Type B pancreatic cell (in vitro differentiated cells): ENCODE measurements around the gene FCAMR. TPM values are rescaled to one million over a fixed set of nuclear protein-coding genes. Genes with fewer than 3 reads are reported as not detected.

Source experiments
- DNase-seq: peaks from one replicate; pipeline ENCODE4 v3.0.0; 2021; ENCODE audit warnings: mixed read lengths; ENCODE audit not compliant: unreplicated experiment; ENCODE audit errors: extremely low spot score
- H3K27ac Mint-ChIP-seq: 2 replicates; pipeline ENCODE4 v1.8.0; 2021; ENCODE audit warnings: mild to moderate bottlenecking, mixed read lengths
- H3K27me3 Mint-ChIP-seq: 2 replicates; pipeline ENCODE4 v1.8.0; 2021; ENCODE audit warnings: mixed read lengths
- H3K36me3 Mint-ChIP-seq: 2 replicates; pipeline ENCODE4 v1.8.0; 2021; ENCODE audit warnings: mixed read lengths
- H3K4me1 Mint-ChIP-seq: one replicate; pipeline ENCODE4 v1.8.0; 2021; ENCODE audit warnings: mixed read lengths; ENCODE audit not compliant: unreplicated experiment
- H3K4me3 Mint-ChIP-seq: 2 replicates; pipeline ENCODE4 v1.8.0; 2021; ENCODE audit warnings: mild to moderate bottlenecking, mixed read lengths
- H3K9me3 Mint-ChIP-seq: 2 replicates; pipeline ENCODE4 v1.8.0; 2021; ENCODE audit warnings: mixed read lengths
- total RNA-seq: library from RNA; stranded (reverse); gene quantifications from 2 replicates; pipeline ENCODE4 v1.2.1, GENCODE V29; 2021; ENCODE audit warnings: low replicate concordance
- TF ChIP-seq, protein P1 (sequence below): fragments of 200-600 bp; sonication (generic); conservative IDR thresholded peaks from 2 replicates; pipeline ENCODE4 v1.5.0; 2021; ENCODE audit warnings: antibody characterized with exemption, mild to moderate bottlenecking

FCAMR gene
- total RNA-seq, 1 donor from 2014 or later: not detected

DNA sequence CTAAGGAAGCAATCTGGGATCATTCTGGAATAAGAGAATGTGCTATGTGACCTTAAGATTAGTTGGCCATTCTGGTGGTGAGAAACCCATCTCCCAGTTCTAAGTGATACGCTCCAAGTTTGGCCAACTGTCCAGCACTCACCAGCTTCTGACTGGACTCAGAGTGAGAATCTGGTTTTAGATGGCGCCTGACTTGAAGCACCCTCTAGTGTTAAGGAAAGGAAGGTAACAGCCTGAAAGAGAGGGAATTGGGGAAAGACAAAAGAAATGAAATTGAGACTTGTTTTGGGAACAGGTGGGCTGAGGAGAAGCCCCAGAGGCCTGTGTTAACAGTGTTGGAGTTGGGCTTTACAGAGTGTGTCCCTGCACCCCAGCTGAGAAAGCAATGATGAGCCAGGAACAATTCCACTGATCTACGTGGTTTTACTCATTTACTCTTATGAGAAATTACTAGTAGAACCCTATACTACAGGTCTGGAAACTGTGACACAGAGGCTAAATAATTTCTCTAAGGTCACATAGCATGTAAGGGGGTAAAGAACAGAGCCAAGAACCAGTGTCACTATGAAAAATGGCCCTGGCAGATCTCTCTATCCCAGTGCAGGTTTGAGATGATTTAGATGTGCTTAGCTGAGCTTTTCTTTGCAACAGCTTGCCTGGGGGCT lies 9.3 kb upstream of the FCAMR start:
- no peaks in the 10 kb centered on the region for H3K9me3 Mint-ChIP-seq
- DNase-seq: no peak
- no peak overlapping the region for H3K27ac Mint-ChIP-seq
- H3K4me3 Mint-ChIP-seq: no peak overlapping the region
- no peaks in the 10 kb centered on the region for H3K4me1 Mint-ChIP-seq
- TF ChIP-seq, protein P1, sequence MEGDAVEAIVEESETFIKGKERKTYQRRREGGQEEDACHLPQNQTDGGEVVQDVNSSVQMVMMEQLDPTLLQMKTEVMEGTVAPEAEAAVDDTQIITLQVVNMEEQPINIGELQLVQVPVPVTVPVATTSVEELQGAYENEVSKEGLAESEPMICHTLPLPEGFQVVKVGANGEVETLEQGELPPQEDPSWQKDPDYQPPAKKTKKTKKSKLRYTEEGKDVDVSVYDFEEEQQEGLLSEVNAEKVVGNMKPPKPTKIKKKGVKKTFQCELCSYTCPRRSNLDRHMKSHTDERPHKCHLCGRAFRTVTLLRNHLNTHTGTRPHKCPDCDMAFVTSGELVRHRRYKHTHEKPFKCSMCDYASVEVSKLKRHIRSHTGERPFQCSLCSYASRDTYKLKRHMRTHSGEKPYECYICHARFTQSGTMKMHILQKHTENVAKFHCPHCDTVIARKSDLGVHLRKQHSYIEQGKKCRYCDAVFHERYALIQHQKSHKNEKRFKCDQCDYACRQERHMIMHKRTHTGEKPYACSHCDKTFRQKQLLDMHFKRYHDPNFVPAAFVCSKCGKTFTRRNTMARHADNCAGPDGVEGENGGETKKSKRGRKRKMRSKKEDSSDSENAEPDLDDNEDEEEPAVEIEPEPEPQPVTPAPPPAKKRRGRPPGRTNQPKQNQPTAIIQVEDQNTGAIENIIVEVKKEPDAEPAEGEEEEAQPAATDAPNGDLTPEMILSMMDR: peak; percentile 65
- peaks cover 24% of the 10 kb centered on the region for H3K27me3 Mint-ChIP-seq
- H3K36me3 Mint-ChIP-seq: no peaks in the 10 kb centered on the region

DNA sequence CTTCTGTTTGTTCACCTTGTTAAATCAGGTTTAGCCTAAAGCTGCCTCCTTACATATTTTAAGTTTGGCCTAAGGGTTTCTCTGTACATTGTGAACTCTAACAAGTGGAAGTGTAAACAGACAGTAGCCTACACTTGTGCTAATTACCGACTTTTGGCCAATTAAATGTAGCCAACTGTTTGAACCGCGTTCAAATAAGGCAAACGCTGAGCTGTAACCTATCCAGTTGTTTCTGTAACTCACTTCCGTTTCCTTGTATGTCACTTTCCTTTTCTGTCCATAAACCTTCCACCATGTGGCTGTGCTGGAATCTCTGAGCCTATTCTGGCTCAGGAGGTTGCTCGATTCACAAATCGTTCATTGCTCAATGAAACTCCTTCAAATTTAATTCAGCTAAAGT lies 8.0 kb upstream of the FCAMR start:
- Mint-ChIP-seq H3K4me1 (no peaks in the 10 kb centered on the region), H3K27ac (no peak overlapping the region), H3K4me3 (no peak overlapping the region), H3K36me3 (no peaks in the 10 kb centered on the region), H3K9me3 (no peaks in the 10 kb centered on the region), H3K27me3 (peaks cover 21% of the 10 kb centered on the region)
- no peak for DNase-seq
- TF ChIP-seq, protein P1: no peak

DNA sequence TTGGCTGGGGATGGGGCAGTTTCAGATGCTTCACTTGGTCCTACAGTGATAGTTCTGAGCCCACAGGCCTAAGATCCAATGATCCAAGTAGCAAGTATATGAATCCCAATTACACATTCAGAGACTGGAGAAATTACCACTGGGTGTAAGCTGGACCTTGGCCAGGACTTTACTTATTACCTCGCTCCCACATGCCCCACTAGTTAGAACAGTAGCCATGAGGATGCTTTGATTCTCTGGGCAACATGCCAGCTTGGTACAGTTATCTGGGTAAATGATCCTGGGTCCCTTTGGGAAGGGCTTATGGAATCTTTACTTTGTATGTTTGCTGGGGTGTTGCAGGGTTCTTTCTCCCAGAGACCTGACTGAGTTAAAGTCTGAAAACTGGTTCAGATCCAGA lies 5.0 kb upstream of the FCAMR start:
- Mint-ChIP-seq H3K9me3 (no peaks in the 10 kb centered on the region), H3K4me3 (no peak overlapping the region), H3K27me3 (peaks cover 29% of the 10 kb centered on the region), H3K36me3 (no peaks in the 10 kb centered on the region), H3K4me1 (no peaks in the 10 kb centered on the region), H3K27ac (no peak overlapping the region)
- TF ChIP-seq, protein P1: no peak
- DNase-seq: no peak

DNA sequence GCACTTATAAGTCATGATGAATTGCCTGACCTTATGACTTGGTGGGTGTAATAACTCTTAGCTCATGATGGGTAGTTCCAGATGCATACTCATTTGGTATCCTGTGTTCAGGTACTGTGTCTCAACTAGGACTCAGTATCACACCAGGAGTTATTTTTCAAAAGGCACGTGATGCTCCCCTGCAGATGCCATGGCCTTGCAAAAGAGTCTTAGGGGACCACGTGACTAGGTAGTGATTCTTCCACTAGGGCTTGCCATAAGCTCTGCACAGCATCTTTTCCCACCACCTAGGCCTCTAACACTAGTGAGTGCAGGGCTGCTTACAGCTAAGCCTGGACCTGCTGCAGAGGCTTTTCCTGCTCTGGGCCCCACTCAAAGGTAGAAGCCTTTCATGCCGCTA lies 3.9 kb upstream of the FCAMR start:
- Mint-ChIP-seq H3K36me3 (no peaks in the 10 kb centered on the region), H3K27me3 (peaks cover 28% of the 10 kb centered on the region), H3K4me1 (no peaks in the 10 kb centered on the region), H3K4me3 (no peak overlapping the region), H3K9me3 (no peaks in the 10 kb centered on the region), H3K27ac (no peak overlapping the region)
- DNase-seq: no peak
- TF ChIP-seq, protein P1: no peak

DNA sequence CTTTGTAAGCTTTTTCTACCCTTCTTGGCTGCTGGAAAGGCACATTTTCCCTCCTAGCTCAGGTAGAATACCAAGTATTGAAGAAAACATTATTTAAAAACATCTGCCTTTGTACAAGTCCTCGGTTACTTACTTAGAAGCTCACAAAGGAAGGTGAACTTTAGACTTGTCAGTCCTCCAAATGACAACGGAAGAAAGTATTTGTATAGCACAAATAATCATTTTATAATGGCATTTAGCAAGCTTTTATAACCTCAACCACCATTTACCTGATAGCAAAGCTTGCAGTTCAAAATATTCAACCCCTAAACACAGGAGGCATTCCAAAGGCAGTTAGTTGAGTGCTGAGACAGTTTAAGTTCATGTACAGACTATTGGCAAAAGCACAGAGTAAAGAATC lies 2.5 kb upstream of the FCAMR start:
- Mint-ChIP-seq H3K4me3 (no peak overlapping the region), H3K36me3 (no peaks in the 10 kb centered on the region), H3K4me1 (no peaks in the 10 kb centered on the region), H3K27ac (peak overlapping the region; percentile 18), H3K9me3 (no peaks in the 10 kb centered on the region), H3K27me3 (peaks cover 28% of the 10 kb centered on the region)
- no peak for DNase-seq
- TF ChIP-seq, protein P1: no peak
